Neuronal stem cell (in vitro differentiated cells): ENCODE measurements around the gene KDM4C.

Source experiments
- DNase-seq: peaks from one replicate; pipeline ENCODE4 v3.0.0-alpha.2; 2013; ENCODE audit warnings: low spot score
- H2AFZ ChIP-seq: one replicate; pipeline ENCODE4 v1.6.1; 2013; ENCODE audit warnings: mild to moderate bottlenecking, low read length, inconsistent platforms
- H2AK5ac ChIP-seq: 2 replicates; pipeline ENCODE4 v1.6.1; 2013; ENCODE audit warnings: low read depth, mild to moderate bottlenecking, inconsistent platforms, low read length, moderate library complexity, mixed read lengths
- H2BK120ac ChIP-seq: 2 replicates; pipeline ENCODE4 v1.6.1; 2013; ENCODE audit warnings: low read depth, mild to moderate bottlenecking, inconsistent platforms, low read length, moderate library complexity, mixed read lengths
- H2BK12ac ChIP-seq: one replicate; pipeline ENCODE4 v1.6.1; 2013; ENCODE audit warnings: low read length, inconsistent platforms
- H2BK15ac ChIP-seq: 2 replicates; pipeline ENCODE4 v1.6.1; 2013; ENCODE audit warnings: mild to moderate bottlenecking, low read length, inconsistent platforms, mixed read lengths
- H2BK5ac ChIP-seq: one replicate; pipeline ENCODE4 v1.6.1; 2013; ENCODE audit warnings: inconsistent platforms, mild to moderate bottlenecking, low read length, moderate library complexity
- H3K14ac ChIP-seq: one replicate; pipeline ENCODE4 v1.6.1; 2013; ENCODE audit warnings: low read length, inconsistent platforms
- H3K18ac ChIP-seq: 2 replicates; pipeline ENCODE4 v1.6.1; 2013; ENCODE audit warnings: low read length, inconsistent platforms
- H3K23ac ChIP-seq: 2 replicates; pipeline ENCODE4 v1.6.1; 2013; ENCODE audit warnings: low read depth, mild to moderate bottlenecking, mixed read lengths, low read length, inconsistent platforms; ENCODE audit not compliant: poor library complexity
- H3K27ac ChIP-seq: replicated peaks from 3 replicates; pipeline ENCODE4 v1.5.1; 2013; ENCODE audit warnings: low read length, inconsistent platforms
- H3K27me3 ChIP-seq, 3 experiments: 2 replicates each; pipeline ENCODE4 v1.6.1; 2013; ENCODE audit warnings: low read length in 3 of 3, mild to moderate bottlenecking in 2 of 3, inconsistent platforms in 1 of 3, low read depth in 1 of 3, mixed read lengths in 1 of 3, moderate library complexity in 1 of 3; ENCODE audit not compliant: control insufficient read depth in 3 of 3, insufficient read depth in 3 of 3
- H3K36me3 ChIP-seq, 2 donors: replicated peaks in 1 of 2; 2 replicates each; pipeline ENCODE4 v1.6.1; 2013; ENCODE audit warnings: low read length in 2 of 2; ENCODE audit not compliant: control insufficient read depth in 2 of 2, insufficient read depth in 2 of 2
- H3K4ac ChIP-seq: 2 replicates; pipeline ENCODE4 v1.6.1; 2013; ENCODE audit warnings: inconsistent platforms, mild to moderate bottlenecking, low read length, moderate library complexity
- H3K4me1 ChIP-seq, 2 donors: 1 replicate in 1 of 2; 2 replicates in 1 of 2; pipeline ENCODE4 v1.6.1; 2013; ENCODE audit warnings: low read length in 2 of 2, low read depth in 1 of 2; ENCODE audit not compliant: control insufficient read depth in 2 of 2, insufficient read depth in 1 of 2
- H3K4me2 ChIP-seq: one replicate; pipeline ENCODE4 v1.6.1; 2013; ENCODE audit warnings: mild to moderate bottlenecking, low read length, inconsistent platforms; ENCODE audit not compliant: insufficient read depth, poor library complexity, severe bottlenecking
- H3K4me3 ChIP-seq, 2 donors: 2 replicates each; pipeline ENCODE4 v1.5.1; 2013; ENCODE audit warnings: low read length in 2 of 2, mild to moderate bottlenecking in 2 of 2, inconsistent platforms in 1 of 2, moderate library complexity in 1 of 2
- H3K79me1 ChIP-seq: one replicate; pipeline ENCODE4 v1.6.1; 2013; ENCODE audit warnings: low read depth, mild to moderate bottlenecking, inconsistent platforms, low read length, moderate library complexity
- H3K9ac ChIP-seq: one replicate; pipeline ENCODE4 v1.6.1; 2013; ENCODE audit warnings: mild to moderate bottlenecking, low read depth, low read length, inconsistent platforms; ENCODE audit not compliant: poor library complexity
- H3K9me3 ChIP-seq, 2 donors: replicated peaks in 1 of 2; 2 replicates each; pipeline versions ENCODE3 to v1.6.1; 2013; ENCODE audit warnings: low read length in 2 of 2, mild to moderate bottlenecking in 2 of 2, inconsistent platforms in 1 of 2, low read depth in 1 of 2, mixed read lengths in 1 of 2, moderate library complexity in 1 of 2; ENCODE audit not compliant: control insufficient read depth in 2 of 2, insufficient read depth in 1 of 2
- H4K8ac ChIP-seq: one replicate; pipeline ENCODE4 v1.6.1; 2013; ENCODE audit warnings: low read depth, mild to moderate bottlenecking, inconsistent platforms, low read length, moderate library complexity
- H4K91ac ChIP-seq: one replicate; pipeline ENCODE4 v1.6.1; 2013; ENCODE audit warnings: low read length, low read depth, mild to moderate bottlenecking, inconsistent platforms; ENCODE audit not compliant: poor library complexity
- WGBS, 2 donors: extraction: QIAGEN DNeasy Blood & Tissue Kit; methylation state at CpG; one replicate each; pipeline ENCODE4 v1.1.7; 2013; ENCODE audit warnings: missing lambda C conversion rate in 2 of 2, mixed read lengths in 1 of 2; ENCODE audit not compliant: insufficient read length in 2 of 2, insufficient replicate concordance in 1 of 2; ENCODE audit errors: extremely low coverage in 2 of 2; 5-methylcytosine and 5-hydroxymethylcytosine counted together

Gene KDM4C

DNA sequence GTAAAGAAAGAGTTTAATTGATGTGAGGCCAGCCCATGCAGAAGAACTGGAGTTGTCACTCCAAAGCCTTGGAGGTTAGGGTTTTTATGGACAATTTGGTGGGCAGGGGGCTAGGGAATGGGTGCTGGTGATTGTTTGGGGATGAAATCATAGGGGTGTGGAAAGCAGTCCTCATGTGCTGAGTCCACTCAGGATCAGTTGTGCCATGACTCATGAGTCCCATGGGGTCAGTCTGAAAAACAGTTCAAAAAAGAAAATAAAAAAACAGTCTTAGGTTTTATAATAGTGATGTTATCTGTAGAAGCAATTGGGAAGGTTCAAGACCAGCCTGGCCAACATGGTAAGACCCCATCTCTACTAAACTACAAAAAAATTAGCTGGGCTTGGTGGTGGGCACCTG is 162.3 kb downstream of the KDM4C start:
- Histone ChIP-seq H3K4me1 (no peaks in the 10 kb centered on the region), H2BK15ac (no peak overlapping the region), H2AFZ (no peak overlapping the region), H2BK5ac (no peak overlapping the region), H3K9me3 (peaks cover 0 to 4% of the 10 kb centered on the region in 2 donors), H3K9ac (no peak overlapping the region), H3K79me1 (no peaks in the 10 kb centered on the region), H3K27ac (no peak overlapping the region), H3K18ac (no peak overlapping the region), H3K36me3 (no peaks in the 10 kb centered on the region), H4K8ac (no peak overlapping the region), H3K4me3 (no peak overlapping the region), H3K27me3 (no peaks in the 10 kb centered on the region), H3K14ac (no peak overlapping the region), H3K4me2 (no peak overlapping the region), H4K91ac (no peak overlapping the region), H2AK5ac (no peak overlapping the region), H3K23ac (no peak overlapping the region), H3K4ac (no peak overlapping the region), H2BK12ac (no peak overlapping the region), H2BK120ac (no peak overlapping the region)
- no peak for DNase-seq

DNA sequence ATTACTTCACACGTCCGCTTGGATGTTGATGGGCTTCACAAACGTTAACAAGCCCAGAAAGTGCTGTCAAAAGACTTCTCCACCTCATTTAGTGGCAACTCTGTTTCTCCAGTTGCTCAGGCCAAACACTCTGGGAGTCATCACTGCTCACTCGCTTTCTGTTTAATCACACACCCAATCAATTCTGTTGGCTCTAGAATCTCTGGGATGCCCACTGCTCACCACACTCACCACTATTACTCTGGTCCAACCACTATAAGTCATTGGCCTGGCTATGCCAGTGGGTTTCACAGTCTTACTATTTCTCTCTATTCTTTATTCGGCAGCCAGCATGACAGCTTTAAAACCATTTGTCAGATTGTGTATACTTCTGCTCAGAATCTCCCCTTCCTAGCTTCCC is 163.5 kb downstream of the KDM4C start:
- no peak overlapping the region for H3K27ac ChIP-seq
- peaks cover 0 to 4% of the 10 kb centered on the region in 2 donors for H3K9me3 ChIP-seq
- H4K8ac ChIP-seq, result no peak overlapping the region

DNA sequence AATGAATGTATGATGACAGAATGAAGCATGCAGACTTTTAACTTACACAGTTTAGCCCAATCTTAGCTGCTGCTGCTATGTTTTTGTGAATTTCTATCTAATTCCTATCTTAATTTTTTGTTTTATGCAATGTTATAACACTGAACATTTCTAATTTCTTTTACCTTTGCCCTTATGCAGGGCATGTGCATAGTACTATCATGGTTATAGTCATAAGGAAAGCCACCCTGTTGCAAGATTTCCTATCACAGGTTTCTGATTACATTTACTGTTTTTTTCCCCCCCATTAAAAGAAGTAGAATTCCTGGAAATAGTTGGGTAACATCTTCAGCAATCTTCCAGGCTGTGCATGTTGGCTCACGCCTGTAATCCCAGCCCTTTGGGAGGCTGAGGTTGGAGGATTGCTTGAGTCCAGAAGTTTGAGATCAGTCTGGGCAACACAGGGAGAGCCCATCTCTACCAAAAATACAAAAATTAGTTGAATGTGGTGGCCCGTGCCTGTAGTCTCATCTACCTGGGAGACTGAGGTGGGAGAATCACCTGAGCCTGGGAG is 164.4 kb downstream of the KDM4C start:
- DNase-seq, result no peak
- Histone ChIP-seq H3K18ac (no peak overlapping the region), H3K4me2 (no peak overlapping the region), H3K4ac (no peak overlapping the region), H3K36me3 (no peaks in the 10 kb centered on the region), H2AFZ (no peak overlapping the region), H3K14ac (no peak overlapping the region), H2AK5ac (no peak overlapping the region), H3K27ac (no peak overlapping the region), H2BK5ac (no peak overlapping the region), H4K8ac (no peak overlapping the region), H3K9me3 (peaks cover 0 to 4% of the 10 kb centered on the region in 2 donors), H3K23ac (no peak overlapping the region), H2BK15ac (no peak overlapping the region), H3K4me1 (no peaks in the 10 kb centered on the region), H3K9ac (no peak overlapping the region), H3K79me1 (no peaks in the 10 kb centered on the region), H2BK12ac (no peak overlapping the region), H4K91ac (no peak overlapping the region), H3K4me3 (no peak overlapping the region), H3K27me3 (no peaks in the 10 kb centered on the region), H2BK120ac (no peak overlapping the region)
- WGBS, 2 donors, result no CpG with 5 or more reads among the region's 2 CpGs

More for the DNA sequence above, 163.5 kb downstream of the KDM4C start:
- H3K79me1 ChIP-seq, result no peaks in the 10 kb centered on the region
- H3K27me3 ChIP-seq, result no peaks in the 10 kb centered on the region
- no peak overlapping the region for H2AK5ac ChIP-seq
- no peak overlapping the region for H2BK5ac ChIP-seq
- H3K9ac ChIP-seq, result no peak overlapping the region
- H4K91ac ChIP-seq, result no peak overlapping the region
- H3K36me3 ChIP-seq, result no peaks in the 10 kb centered on the region
- no peak overlapping the region for H3K14ac ChIP-seq
- DNase-seq, result no peak
- no peaks in the 10 kb centered on the region for H3K4me1 ChIP-seq
- H3K18ac ChIP-seq, result no peak overlapping the region
- no peak overlapping the region for H3K4me3 ChIP-seq
- H3K4me2 ChIP-seq, result no peak overlapping the region
- H2BK15ac ChIP-seq, result no peak overlapping the region
- H2BK12ac ChIP-seq, result no peak overlapping the region
- no CpG with 5 or more reads among the region's 5 CpGs for WGBS, 2 donors
- no peak overlapping the region for H3K4ac ChIP-seq
- no peak overlapping the region for H3K23ac ChIP-seq
- H2AFZ ChIP-seq, result no peak overlapping the region
- H2BK120ac ChIP-seq, result no peak overlapping the region

DNA sequence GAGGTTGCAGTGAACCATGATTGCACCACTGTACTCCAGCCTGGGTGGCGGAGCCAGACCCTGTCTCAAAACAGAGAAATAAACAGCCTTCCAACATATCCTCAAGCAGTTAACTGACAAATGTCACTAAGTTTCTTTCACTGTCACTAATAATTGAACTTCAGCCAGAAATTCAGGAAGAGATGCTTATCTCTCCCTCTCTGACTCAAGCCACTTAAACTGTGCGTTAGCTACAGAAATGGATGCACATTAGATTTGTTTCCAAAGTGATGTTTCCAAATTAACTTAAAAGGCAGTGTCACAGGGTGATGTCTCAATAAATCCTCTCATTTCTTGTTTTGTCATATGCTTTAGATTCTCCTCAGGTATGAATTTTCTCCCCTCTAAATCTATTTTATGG is 164.9 kb downstream of the KDM4C start:
- no peak overlapping the region for H2BK5ac ChIP-seq
- H3K4me2 ChIP-seq, result no peak overlapping the region
- no peaks in the 10 kb centered on the region for H3K27me3 ChIP-seq
- H3K4ac ChIP-seq, result no peak overlapping the region
- no peak overlapping the region for H3K23ac ChIP-seq
- H3K4me3 ChIP-seq, result no peak overlapping the region
- H3K36me3 ChIP-seq, result no peaks in the 10 kb centered on the region
- H3K9ac ChIP-seq, result no peak overlapping the region
- no peak overlapping the region for H3K14ac ChIP-seq
- no peak overlapping the region for H4K8ac ChIP-seq
- H2BK120ac ChIP-seq, result no peak overlapping the region
- H3K79me1 ChIP-seq, result no peaks in the 10 kb centered on the region
- H3K9me3 ChIP-seq, result peaks cover 0 to 4% of the 10 kb centered on the region in 2 donors
- no peak overlapping the region for H3K27ac ChIP-seq
- DNase-seq, result no peak
- no peak overlapping the region for H3K18ac ChIP-seq
- no peak overlapping the region for H2BK12ac ChIP-seq
- no peak overlapping the region for H2BK15ac ChIP-seq
- no peak overlapping the region for H2AFZ ChIP-seq
- H2AK5ac ChIP-seq, result no peak overlapping the region
- no CpG with 5 or more reads among the region's 2 CpGs for WGBS, 2 donors
- H4K91ac ChIP-seq, result no peak overlapping the region
- peaks cover 0 to 2% of the 10 kb centered on the region in 2 donors for H3K4me1 ChIP-seq
